ENCODE results near the gene GSTP1. TPM values are rescaled to one million over a fixed set of nuclear protein-coding genes. Genes with fewer than 3 reads are reported as not detected.

The GSTP1 gene
- total RNA-seq, 1 experiment from 2014 or later = 838 TPM

DNA sequence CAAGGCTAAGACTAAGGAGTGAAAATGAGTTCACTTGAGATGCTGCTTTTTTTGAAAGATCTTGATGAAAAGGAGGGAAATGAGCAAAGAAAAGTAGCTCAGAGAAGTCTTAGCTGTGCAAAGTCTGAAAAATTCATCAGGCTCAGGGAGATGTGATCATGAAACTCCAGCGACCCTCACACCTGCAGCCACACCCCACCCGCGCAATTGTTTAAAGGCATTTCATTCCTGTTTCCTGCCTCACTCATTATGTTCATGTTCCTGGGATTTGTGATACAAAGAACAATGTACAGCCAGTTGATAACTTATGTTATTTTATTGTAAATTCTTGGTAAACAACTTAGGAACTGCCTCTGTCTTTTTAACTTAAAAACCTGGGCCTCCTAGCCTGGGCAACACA, 8.7 kb upstream of the GSTP1 start:
- H3K9me3 Mint-ChIP-seq (ENCODE audit: low read depth, unreplicated experiment) = no peaks in the 10 kb centered on the region
- intact Hi-C loops (cut with micrococcal nuclease; ENCODE audit: unreplicated experiment) = loop anchor here (10.0 kb wide), 1 partner anchor 80 kb away; the partner anchor contains the start of gene ACY3
- TF ChIP-seq, protein P1, sequence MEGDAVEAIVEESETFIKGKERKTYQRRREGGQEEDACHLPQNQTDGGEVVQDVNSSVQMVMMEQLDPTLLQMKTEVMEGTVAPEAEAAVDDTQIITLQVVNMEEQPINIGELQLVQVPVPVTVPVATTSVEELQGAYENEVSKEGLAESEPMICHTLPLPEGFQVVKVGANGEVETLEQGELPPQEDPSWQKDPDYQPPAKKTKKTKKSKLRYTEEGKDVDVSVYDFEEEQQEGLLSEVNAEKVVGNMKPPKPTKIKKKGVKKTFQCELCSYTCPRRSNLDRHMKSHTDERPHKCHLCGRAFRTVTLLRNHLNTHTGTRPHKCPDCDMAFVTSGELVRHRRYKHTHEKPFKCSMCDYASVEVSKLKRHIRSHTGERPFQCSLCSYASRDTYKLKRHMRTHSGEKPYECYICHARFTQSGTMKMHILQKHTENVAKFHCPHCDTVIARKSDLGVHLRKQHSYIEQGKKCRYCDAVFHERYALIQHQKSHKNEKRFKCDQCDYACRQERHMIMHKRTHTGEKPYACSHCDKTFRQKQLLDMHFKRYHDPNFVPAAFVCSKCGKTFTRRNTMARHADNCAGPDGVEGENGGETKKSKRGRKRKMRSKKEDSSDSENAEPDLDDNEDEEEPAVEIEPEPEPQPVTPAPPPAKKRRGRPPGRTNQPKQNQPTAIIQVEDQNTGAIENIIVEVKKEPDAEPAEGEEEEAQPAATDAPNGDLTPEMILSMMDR (IDR thresholded peaks at IDR 0.05; ENCODE audit: unreplicated experiment) = no peak
- peaks cover 39% of the 10 kb centered on the region for H3K4me1 Mint-ChIP-seq (ENCODE audit: low read depth, unreplicated experiment)
- peaks cover 16% of the 10 kb centered on the region for H3K36me3 Mint-ChIP-seq (ENCODE audit: insufficient read depth, unreplicated experiment)
- DNase-seq = no peak
- no peaks in the 10 kb centered on the region for H3K27me3 Mint-ChIP-seq (ENCODE audit: unreplicated experiment)
- CTCF ChIA-PET = no interaction called here
- H3K27ac Mint-ChIP-seq (ENCODE audit: unreplicated experiment) = no peak overlapping the region
- H3K4me3 Mint-ChIP-seq (ENCODE audit: low read depth, unreplicated experiment) = no peak overlapping the region
- no TSS peak for BruUV-seq (replicated peaks)

- peaks cover 55% of the 10 kb centered on the region for H3K4me1 Mint-ChIP-seq (ENCODE audit: low read depth, unreplicated experiment)
- DNase-seq = no peak
- TF ChIP-seq, protein P1 (IDR thresholded peaks at IDR 0.05; ENCODE audit: unreplicated experiment) = no peak
- no peak overlapping the region for H3K4me3 Mint-ChIP-seq (ENCODE audit: low read depth, unreplicated experiment)
- CTCF ChIA-PET = no interaction called here
- no peaks in the 10 kb centered on the region for H3K27me3 Mint-ChIP-seq (ENCODE audit: unreplicated experiment)
- peaks cover 29% of the 10 kb centered on the region for H3K36me3 Mint-ChIP-seq (ENCODE audit: insufficient read depth, unreplicated experiment)
- intact Hi-C loops (cut with micrococcal nuclease; ENCODE audit: unreplicated experiment) = loop anchor here (10.0 kb wide), 1 partner anchor 78 kb away; the partner anchor contains the start of gene ACY3
- no peak overlapping the region for H3K27ac Mint-ChIP-seq (ENCODE audit: unreplicated experiment)
- H3K9me3 Mint-ChIP-seq (ENCODE audit: low read depth, unreplicated experiment) = no peaks in the 10 kb centered on the region
- no TSS peak for BruUV-seq (replicated peaks)
Measured at GRCh38 chr11:67576735-67577475, 6.7 kb upstream of the GSTP1 start.

- CTCF ChIA-PET = no interaction called here
- no peaks in the 10 kb centered on the region for H3K9me3 Mint-ChIP-seq (ENCODE audit: low read depth, unreplicated experiment)
- no peak overlapping the region for H3K27ac Mint-ChIP-seq (ENCODE audit: unreplicated experiment)
- intact Hi-C loops (cut with micrococcal nuclease; ENCODE audit: unreplicated experiment) = loop anchor here (10.0 kb wide), 1 partner anchor 77 kb away; the partner anchor contains the start of gene ACY3
- peaks cover 33% of the 10 kb centered on the region for H3K36me3 Mint-ChIP-seq (ENCODE audit: insufficient read depth, unreplicated experiment)
- H3K4me3 Mint-ChIP-seq (ENCODE audit: low read depth, unreplicated experiment) = no peak overlapping the region
- no peak for DNase-seq
- H3K4me1 Mint-ChIP-seq (ENCODE audit: low read depth, unreplicated experiment) = peaks cover 55% of the 10 kb centered on the region
- no peaks in the 10 kb centered on the region for H3K27me3 Mint-ChIP-seq (ENCODE audit: unreplicated experiment)
- BruUV-seq (replicated peaks) = no TSS peak
- TF ChIP-seq, protein P1 (IDR thresholded peaks at IDR 0.05; ENCODE audit: unreplicated experiment) = no peak
Measured at GRCh38 chr11:67577951-67578350, 5.7 kb upstream of the GSTP1 start.

DNA sequence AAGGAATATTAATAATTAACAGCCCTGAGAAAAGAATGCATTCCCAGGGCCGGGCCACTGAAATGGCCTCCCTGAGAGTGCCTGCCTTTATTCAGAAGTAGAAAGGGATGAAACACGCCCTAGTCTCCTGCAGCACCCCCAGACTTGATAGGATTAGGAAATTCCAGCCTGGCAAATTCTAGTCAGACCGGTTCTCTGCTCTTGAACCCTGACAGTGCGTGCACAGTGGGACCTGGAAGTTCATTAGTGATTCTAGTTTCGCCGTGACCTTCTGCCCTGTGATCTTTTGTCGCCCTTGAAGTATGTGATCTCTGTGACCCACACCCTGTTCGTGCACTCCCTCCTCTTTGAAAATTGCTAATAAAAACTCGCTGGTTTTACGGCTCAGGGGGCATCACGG, 2.1 kb upstream of the GSTP1 start:
- H3K9me3 Mint-ChIP-seq (ENCODE audit: low read depth, unreplicated experiment) = no peaks in the 10 kb centered on the region
- H3K27ac Mint-ChIP-seq (ENCODE audit: unreplicated experiment) = peak overlapping the region; percentile 74
- no TSS peak for BruUV-seq (replicated peaks)

More for the DNA sequence above, 2.1 kb upstream of the GSTP1 start:
- TF ChIP-seq, protein P1 (IDR thresholded peaks at IDR 0.05; ENCODE audit: unreplicated experiment) = no peak
- Mint-ChIP-seq H3K4me1 (ENCODE audit: low read depth, unreplicated experiment) (peaks cover 64% of the 10 kb centered on the region), H3K36me3 (ENCODE audit: insufficient read depth, unreplicated experiment) (peaks cover 60% of the 10 kb centered on the region), H3K27me3 (ENCODE audit: unreplicated experiment) (no peaks in the 10 kb centered on the region), H3K4me3 (ENCODE audit: low read depth, unreplicated experiment) (peak overlapping the region; percentile 77)
- CTCF ChIA-PET = interaction anchor here (0.9 kb wide), 1 partner anchor 17 kb away, joined by 5 read pairs; no protein-coding TSS in a partner anchor
- intact Hi-C loops (cut with micrococcal nuclease; ENCODE audit: unreplicated experiment) = no loop called here
- peak; percentile 68 for DNase-seq
